H1 (cell line): ENCODE data around the gene TAS2R40. TPM values are rescaled to one million over a fixed set of nuclear protein-coding genes. Genes with fewer than 3 reads are reported as not detected.

Experiments
- CTCF ChIA-PET: fragments of 300-600 bp; sonication (Branson Sonifier 250); formaldehyde crosslinking; loops from one replicate; lab custom pipeline; 2021; ENCODE audit not compliant: partially characterized antibody; lab: Charles Lee
- POLR2A ChIA-PET: fragments of 300-600 bp; sonication (Branson Sonifier 250); formaldehyde crosslinking; loops from one replicate; lab custom pipeline; 2021; ENCODE audit warnings: inconsistent platforms; ENCODE audit not compliant: partially characterized antibody; lab: Charles Lee
- DNase-seq, 2 experiments: peaks; one replicate each; pipeline versions ENCODE4 v3.0.0 to v3.0.0-alpha.2; 2010 to 2022; ENCODE audit warnings: low spot score in 2 of 2, low read depth in 1 of 2, mixed read lengths in 1 of 2
- FAIRE-seq: peaks from 2 replicates; lab custom pipeline; 2011; peaks lifted over from hg19 to GRCh38; lab: Jason Lieb, UNC
- H2AFZ ChIP-seq: 2 replicates; pipeline ENCODE4 v1.8.1; 2012; ENCODE audit warnings: low read length, inconsistent platforms
- H2AK5ac ChIP-seq: 2 replicates; pipeline ENCODE4 v1.6.1; 2013; ENCODE audit warnings: low read depth, low read length
- H2BK120ac ChIP-seq: replicated peaks from 2 replicates; pipeline ENCODE3; 2013; ENCODE audit warnings: low read depth, low read length, inconsistent platforms
- H2BK12ac ChIP-seq: 2 replicates; pipeline ENCODE4 v1.6.1; 2013; ENCODE audit warnings: low read depth, low read length
- H2BK15ac ChIP-seq: 2 replicates; pipeline ENCODE4 v1.6.1; 2013; ENCODE audit warnings: low read length
- H2BK20ac ChIP-seq: 2 replicates; pipeline ENCODE4 v1.6.1; 2013; ENCODE audit warnings: low read length
- H2BK5ac ChIP-seq: 2 replicates; pipeline ENCODE4 v1.6.1; 2013; ENCODE audit warnings: low read depth, low read length
- H3K14ac ChIP-seq: 2 replicates; pipeline ENCODE4 v1.6.1; 2013; ENCODE audit warnings: inconsistent platforms; ENCODE audit not compliant: insufficient read length
- H3K18ac ChIP-seq: 2 replicates; pipeline ENCODE4 v1.6.1; 2013; ENCODE audit warnings: low read length; ENCODE audit errors: extremely low read depth
- H3K23ac ChIP-seq: 2 replicates; pipeline ENCODE4 v1.6.1; 2013; ENCODE audit warnings: inconsistent platforms; ENCODE audit not compliant: insufficient read length
- H3K23me2 ChIP-seq: 2 replicates; pipeline ENCODE4 v1.6.1; 2013; ENCODE audit warnings: low read depth, low read length
- H3K27ac ChIP-seq: 2 replicates; pipeline ENCODE4 v1.6.1; 2011; ENCODE audit warnings: low read depth, low read length, inconsistent platforms
- H3K27me3 ChIP-seq, 4 experiments: replicated peaks in 1 of 4; 1 replicate in 1 of 4; 2 replicates in 3 of 4; pipeline versions ENCODE4 v1.6.1 to v1.8.1; 2011 to 2013; ENCODE audit warnings: low read length in 3 of 4, mild to moderate bottlenecking in 3 of 4, inconsistent platforms in 2 of 4, mixed read lengths in 2 of 4, moderate library complexity in 1 of 4; ENCODE audit not compliant: control insufficient read depth in 3 of 4, insufficient read depth in 3 of 4; ENCODE audit errors: extremely low read depth in 1 of 4
- H3K36me3 ChIP-seq, 4 experiments: 2 replicates each; pipeline versions ENCODE4 v1.6.1 to v1.8.1; 2011 to 2013; ENCODE audit warnings: mild to moderate bottlenecking in 4 of 4, low read length in 3 of 4, moderate library complexity in 2 of 4, control low read depth in 1 of 4, inconsistent platforms in 1 of 4; ENCODE audit not compliant: insufficient read depth in 4 of 4, control insufficient read depth in 2 of 4
- H3K4ac ChIP-seq: replicated peaks from 2 replicates; pipeline ENCODE3; 2013; ENCODE audit warnings: low read length, low read depth, mixed read lengths, inconsistent platforms; ENCODE audit not compliant: insufficient read length
- H3K4me1 ChIP-seq, 4 experiments: replicated peaks in 1 of 4; 1 replicate in 1 of 4; 2 replicates in 3 of 4; pipeline versions ENCODE4 v1.6.1 to v1.8.1; 2011 to 2013; ENCODE audit warnings: low read length in 3 of 4, inconsistent platforms in 2 of 4, mixed read lengths in 1 of 4; ENCODE audit not compliant: insufficient read depth in 4 of 4, control insufficient read depth in 3 of 4
- H3K4me2 ChIP-seq, 2 experiments: 2 replicates each; pipeline versions ENCODE4 v1.6.1 to v1.8.1; 2011 to 2013; ENCODE audit warnings: low read depth in 2 of 2, low read length in 2 of 2, control low read depth in 1 of 2, inconsistent platforms in 1 of 2, mild to moderate bottlenecking in 1 of 2; ENCODE audit not compliant: insufficient read depth in 1 of 2
- H3K4me3 ChIP-seq, 4 experiments: fragments of 200-600, 300-600 bp in 1 of 4; sonication (generic), shearing (Covaris generic), sonication (Bioruptor Twin) in 1 of 4; 2 replicates each; pipeline versions ENCODE4 v1.5.1 to v1.8.1; 2011 to 2016; ENCODE audit warnings: low read length in 4 of 4, low read depth in 3 of 4, control low read depth in 2 of 4, inconsistent platforms in 2 of 4, mild to moderate bottlenecking in 2 of 4, mixed read lengths in 1 of 4, moderate library complexity in 1 of 4; ENCODE audit not compliant: insufficient read depth in 2 of 4; ENCODE audit errors: extremely low read depth in 1 of 4
- H3K56ac ChIP-seq: replicated peaks from 2 replicates; pipeline ENCODE3; 2013; ENCODE audit warnings: low read depth, mild to moderate bottlenecking, mixed read lengths, low read length, inconsistent platforms; ENCODE audit not compliant: insufficient read length
- H3K79me1 ChIP-seq: 2 replicates; pipeline ENCODE4 v1.6.1; 2013; ENCODE audit warnings: low read depth, low read length, control low read depth
- H3K79me2 ChIP-seq, 2 experiments: 2 replicates each; pipeline versions ENCODE4 v1.6.1 to v1.8.1; 2012 to 2013; ENCODE audit warnings: low read length in 2 of 2, mild to moderate bottlenecking in 2 of 2, inconsistent platforms in 1 of 2; ENCODE audit not compliant: insufficient read depth in 2 of 2, control insufficient read depth in 1 of 2
- H3K9ac ChIP-seq, 4 experiments: replicated peaks in 1 of 4; 1 replicate in 1 of 4; 2 replicates in 3 of 4; pipeline versions ENCODE4 v1.6.1 to v1.8.1; 2011 to 2013; ENCODE audit warnings: low read depth in 3 of 4, low read length in 3 of 4, control low read depth in 2 of 4, mild to moderate bottlenecking in 2 of 4, moderate library complexity in 2 of 4, inconsistent platforms in 1 of 4; ENCODE audit errors: extremely low read depth in 1 of 4
- H3K9me3 ChIP-seq, 2 experiments: 2 replicates each; pipeline versions ENCODE4 v1.6.1 to v1.8.1; 2012 to 2013; ENCODE audit warnings: mild to moderate bottlenecking in 2 of 2, moderate library complexity in 2 of 2, control low read depth in 1 of 2, inconsistent platforms in 1 of 2, low read depth in 1 of 2, low read length in 1 of 2, mixed read lengths in 1 of 2; ENCODE audit not compliant: insufficient read depth in 2 of 2
- H4K20me1 ChIP-seq, 2 experiments: replicated peaks in 1 of 2; 2 replicates each; pipeline versions ENCODE3 to v1.8.1; 2011 to 2013; ENCODE audit warnings: inconsistent platforms in 2 of 2, low read length in 2 of 2, mild to moderate bottlenecking in 1 of 2; ENCODE audit not compliant: insufficient read depth in 2 of 2, control insufficient read depth in 1 of 2
- H4K5ac ChIP-seq: 2 replicates; pipeline ENCODE4 v1.6.1; 2013; ENCODE audit warnings: low read length, low read depth, mixed read lengths, inconsistent platforms; ENCODE audit not compliant: insufficient read length
- H4K8ac ChIP-seq: 2 replicates; pipeline ENCODE4 v1.8.0; 2013; ENCODE audit warnings: mild to moderate bottlenecking, moderate library complexity, low read length, inconsistent platforms; ENCODE audit not compliant: insufficient read depth; ENCODE audit errors: extremely low read depth
- H4K91ac ChIP-seq: replicated peaks from 2 replicates; pipeline ENCODE3; 2013; ENCODE audit warnings: low read length, mixed read lengths, inconsistent platforms; ENCODE audit not compliant: insufficient read length
- FOSL1 ChIP-seq: IDR thresholded peaks from 2 replicates; pipeline ENCODE4 v1.6.1; 2011; ENCODE audit warnings: mild to moderate bottlenecking, low read depth, low read length, moderate library complexity; ENCODE audit not compliant: insufficient read depth
- WGBS, 2 experiments: shearing (Covaris generic) in 1 of 2; methylation state at CpG; one replicate each; pipeline versions ENCODE4 v1.1.6 to v1.1.7; 2013 to 2015; ENCODE audit warnings: low lambda C conversion rate in 2 of 2, mixed read lengths in 2 of 2, inconsistent platforms in 1 of 2, low coverage in 1 of 2, missing lambda C conversion rate in 1 of 2; ENCODE audit not compliant: insufficient replicate concordance in 2 of 2, insufficient coverage in 1 of 2, insufficient read length in 1 of 2; ENCODE audit errors: extremely low coverage in 1 of 2, missing lambda C conversion rate in 1 of 2; 5-methylcytosine and 5-hydroxymethylcytosine counted together
- polyA plus RNA-seq, 7 experiments: library from polyadenylated mRNA; depleted of rRNA in 3 of 7; stranded (reverse) in 5 of 7; unstranded in 2 of 7; fragments of >200 nt in 5 of 7; fragments of 200-250 nt in 2 of 7; gene quantifications; 1 replicate in 5 of 7; 2 replicates in 1 of 7; 4 replicates in 1 of 7; pipeline versions ENCODE4 v1.2.1 to v1.2.3, GENCODE V29; 2011 to 2013; ENCODE audit warnings: missing spikeins in 2 of 7, mixed read lengths in 2 of 7
- total RNA-seq: library from RNA; stranded (reverse); fragmentation: NEBNext Ultra II Directional; extraction: Animal tissue kit (Norgen Biotek cat#: 25700); gene quantifications from 2 replicates; pipeline ENCODE4 v1.2.1, GENCODE V29; 2021

Gene TAS2R40
- total and polyA plus RNA-seq, 2 of the 8 experiments (the other 6 are each of a cell fraction or from before 2014, with no cell fraction given): not detected

GRCh38 chr7:143255564-143255963 is 33.7 kb downstream of the TAS2R40 start:
- no peak overlapping the region for H4K5ac ChIP-seq
- H2BK20ac ChIP-seq: no peak overlapping the region
- 90% methylated on average over 3 of the region's 3 CpGs; no CpG with 5 or more reads in 1 of the 2 experiments for WGBS, 2 experiments
- H3K9ac ChIP-seq: no peak overlapping the region
- H2AK5ac ChIP-seq: no peak overlapping the region
- POLR2A ChIA-PET: no interaction called here
- no peaks in the 10 kb centered on the region for H3K79me1 ChIP-seq
- no peak overlapping the region for H2BK120ac ChIP-seq
- FAIRE-seq (no peak), DNase-seq (no peak)
- H4K20me1 ChIP-seq: no peaks in the 10 kb centered on the region
- H4K8ac ChIP-seq: no peak overlapping the region
- H3K36me3 ChIP-seq: no peaks in the 10 kb centered on the region
- H3K27ac ChIP-seq: no peak overlapping the region
- CTCF ChIA-PET: interaction anchor here (0.6 to 5.3 kb wide), 14 partner anchors 9 to 946 kb away, joined by 3 to 35 read pairs (median 5); partner anchors contain the start of gene CASP2
- no peak overlapping the region for H2BK12ac ChIP-seq
- H3K23me2 ChIP-seq: no peaks in the 10 kb centered on the region
- H4K91ac ChIP-seq: no peak overlapping the region
- H3K56ac ChIP-seq: no peak overlapping the region
- H3K18ac ChIP-seq: no peak overlapping the region
- H3K23ac ChIP-seq: no peak overlapping the region
- no peak overlapping the region for H2AFZ ChIP-seq
- no peak overlapping the region for H3K4me2 ChIP-seq
- no peaks in the 10 kb centered on the region for H3K9me3 ChIP-seq
- H3K79me2 ChIP-seq: no peaks in the 10 kb centered on the region
- no peak overlapping the region for H2BK15ac ChIP-seq
- H3K4me1 ChIP-seq: no peaks in the 10 kb centered on the region
- TF ChIP-seq FOSL1: no peak
- no peak overlapping the region for H3K4ac ChIP-seq
- H3K14ac ChIP-seq: no peak overlapping the region
- no peaks in the 10 kb centered on the region for H3K27me3 ChIP-seq
- H3K4me3 ChIP-seq: no peak overlapping the region
- H2BK5ac ChIP-seq: no peak overlapping the region
